Activated CD8-positive, alpha-beta memory T cell treated with anti-CD3 and anti-CD28 coated beads for 48 hours (primary cell): ENCODE results near the gene CD164L2.
A peak's percentile ranks its signal among the peaks of the same experiment; 100 is the strongest.
"Not testable (repeated sequence)": the region's sequence is repeated elsewhere in the genome, so short reads cannot be mapped to it uniquely, and the experiment has no call there.

Experiments used
- DNase-seq, 3 experiments: peaks; one replicate each; pipeline ENCODE4 v3.0.0-alpha.2; 2020; ENCODE audit warnings: low read depth in 2 of 3, low spot score in 2 of 3

Gene CD164L2

GRCh38 chr1:27383039-27383605 lies at the start of gene CD164L2:
TSS of gene CD164L2 (minus strand) at chr1:27383333. CDS start at chr1:27383239, 94 bp downstream.
- no peak for DNase-seq

GRCh38 chr1:27432725-27433124 lies 49.6 kb upstream of the CD164L2 start:
- not testable (repeated sequence) for DNase-seq

- DNase-seq = no peak
Measured at GRCh38 chr1:27431601-27431940, 48.4 kb upstream of the CD164L2 start.

DNA sequence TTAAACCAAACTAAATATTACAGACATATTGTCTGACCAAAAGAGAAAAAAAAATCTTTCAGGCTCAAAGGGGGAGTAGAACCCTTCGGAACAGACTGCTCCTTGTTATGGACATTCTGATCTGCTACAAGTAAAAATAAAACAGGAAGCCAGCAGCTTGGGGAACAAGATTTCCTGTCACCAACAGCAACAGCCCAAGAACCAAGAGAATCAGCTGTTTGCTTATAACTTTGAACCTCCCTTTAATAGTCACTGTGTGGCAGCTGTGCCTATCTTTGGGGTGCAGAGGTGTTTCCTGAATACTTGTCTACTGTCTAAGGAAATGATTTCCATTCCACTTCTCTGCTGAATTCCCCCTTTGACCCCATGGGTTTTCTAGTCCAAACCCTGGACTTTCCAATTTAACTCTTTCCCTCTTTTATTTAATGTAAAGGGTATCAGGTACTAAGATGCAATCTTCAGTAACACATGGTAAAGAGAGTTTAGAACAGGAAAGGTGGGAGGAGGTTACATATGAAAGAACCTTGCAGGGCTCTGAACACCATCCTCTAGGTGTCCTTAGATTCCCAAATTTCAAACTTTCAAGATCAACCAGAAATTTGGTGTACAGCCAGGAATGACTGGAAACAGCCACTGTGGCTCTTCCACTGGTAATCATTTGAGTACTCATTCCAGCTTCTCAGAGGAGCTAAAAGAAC lies 47.9 kb upstream of the CD164L2 start:
- no peak for DNase-seq

DNA sequence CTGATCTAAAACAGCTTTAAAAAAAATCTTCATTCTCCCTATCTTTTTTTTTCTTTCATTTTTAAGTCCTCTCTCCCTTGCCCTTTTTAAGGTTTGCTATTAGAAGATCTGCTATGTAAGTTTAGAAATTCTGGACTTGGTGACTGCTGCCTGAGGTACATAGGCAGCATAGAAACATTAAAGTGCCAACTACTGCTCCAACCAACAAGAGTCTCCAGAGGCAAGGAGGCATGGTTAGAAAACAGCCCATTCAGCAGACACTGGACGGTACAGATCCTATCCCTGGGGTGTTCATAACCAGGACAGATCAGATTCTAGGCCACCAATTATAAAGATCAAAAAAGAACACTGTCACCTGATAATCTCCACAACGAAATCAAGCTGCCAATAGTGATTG lies 45.9 kb upstream of the CD164L2 start:
- no peak for DNase-seq

GRCh38 chr1:27428316-27429028 lies 45.3 kb upstream of the CD164L2 start:
- DNase-seq = no peak

DNA sequence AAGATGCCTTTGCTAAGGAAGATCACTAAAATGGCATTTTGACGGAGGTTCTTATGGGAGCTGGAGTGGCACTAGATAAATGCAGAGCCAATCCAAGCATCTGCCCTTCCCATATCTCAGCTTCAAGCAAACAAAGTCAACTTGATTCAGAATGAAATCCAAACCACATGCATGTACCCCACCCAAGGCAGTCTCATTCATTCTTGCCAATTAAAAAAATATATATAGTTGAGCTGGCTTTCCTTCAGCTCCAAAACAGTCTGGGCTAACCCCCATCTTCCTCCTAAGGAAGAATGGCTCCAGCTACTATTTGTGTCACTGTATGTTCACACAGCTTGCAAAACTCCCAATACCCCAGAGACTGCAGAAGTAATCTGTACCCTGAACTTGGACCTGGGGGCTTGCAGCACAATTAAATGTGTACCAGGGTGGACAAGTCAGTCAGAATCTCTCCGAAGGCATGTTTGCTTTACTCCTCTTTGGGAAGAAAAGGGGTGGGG lies 44.7 kb upstream of the CD164L2 start:
- no peak for DNase-seq

DNA sequence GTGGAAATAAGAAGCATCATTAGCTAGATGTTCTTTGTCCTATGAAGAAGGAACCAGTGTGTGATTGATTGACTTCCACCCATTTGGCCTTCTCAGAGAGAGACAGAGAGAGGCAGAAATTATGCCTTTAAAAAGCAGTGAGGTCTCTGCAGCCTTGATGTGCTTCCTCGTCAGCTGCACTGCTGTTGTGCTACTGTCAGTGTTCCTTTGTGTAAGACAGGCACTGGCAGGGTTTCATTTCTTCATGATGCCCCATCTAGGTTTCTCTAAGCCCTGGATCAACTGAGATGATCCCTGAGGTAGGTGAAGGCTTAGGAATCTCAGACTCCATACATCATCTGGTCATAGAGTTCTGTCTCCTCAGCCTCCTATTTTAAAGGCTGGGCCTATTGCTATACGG lies 44.2 kb upstream of the CD164L2 start:
- no peak for DNase-seq

DNA sequence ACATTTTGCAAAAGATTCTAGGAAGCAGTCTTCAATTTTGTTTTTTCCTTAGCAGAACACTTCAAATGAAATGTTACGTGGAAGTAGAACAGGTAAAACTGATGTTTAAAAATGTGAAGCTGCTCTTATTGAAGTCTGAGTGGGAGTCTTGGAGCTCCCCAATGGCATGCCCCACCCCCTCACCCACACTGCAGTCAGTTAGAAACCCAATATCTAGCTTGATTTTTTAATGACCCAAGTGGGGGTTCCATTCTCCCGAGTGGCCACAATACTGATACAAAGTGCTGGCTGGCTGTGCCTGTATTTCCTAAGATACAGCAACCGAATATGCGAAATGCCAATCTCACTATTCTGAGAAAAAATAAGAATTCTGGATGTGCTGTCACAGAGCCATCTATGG lies 40.6 kb upstream of the CD164L2 start:
- no peak for DNase-seq

GRCh38 chr1:27418326-27419185 lies 35.4 kb upstream of the CD164L2 start:
- peak in 2 of 3 experiments; percentile 40 to 49 for DNase-seq

GRCh38 chr1:27417713-27418112 lies 34.6 kb upstream of the CD164L2 start:
- DNase-seq = no peak

- DNase-seq = no peak
Measured at GRCh38 chr1:27416387-27417111, 33.4 kb upstream of the CD164L2 start.

DNA sequence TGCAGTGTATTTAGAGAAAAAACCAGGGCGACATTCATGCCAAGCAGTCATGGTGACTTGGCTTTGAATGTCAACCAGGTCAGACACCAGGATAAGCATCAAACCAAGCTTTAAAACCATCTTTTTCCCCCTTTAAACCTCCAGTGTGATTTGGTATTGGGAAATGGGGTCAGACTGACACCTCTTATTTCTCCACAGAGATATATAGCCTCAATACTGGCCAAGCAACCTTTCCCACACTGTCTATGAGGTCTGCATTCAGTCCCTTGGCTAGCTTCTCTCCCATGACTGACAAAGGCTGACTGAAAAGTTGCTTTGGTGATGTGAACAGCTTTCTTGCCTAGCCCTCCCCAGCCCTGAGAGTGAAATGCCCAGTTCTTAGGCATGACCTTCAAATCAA lies 31.0 kb upstream of the CD164L2 start:
- no peak for DNase-seq

DNA sequence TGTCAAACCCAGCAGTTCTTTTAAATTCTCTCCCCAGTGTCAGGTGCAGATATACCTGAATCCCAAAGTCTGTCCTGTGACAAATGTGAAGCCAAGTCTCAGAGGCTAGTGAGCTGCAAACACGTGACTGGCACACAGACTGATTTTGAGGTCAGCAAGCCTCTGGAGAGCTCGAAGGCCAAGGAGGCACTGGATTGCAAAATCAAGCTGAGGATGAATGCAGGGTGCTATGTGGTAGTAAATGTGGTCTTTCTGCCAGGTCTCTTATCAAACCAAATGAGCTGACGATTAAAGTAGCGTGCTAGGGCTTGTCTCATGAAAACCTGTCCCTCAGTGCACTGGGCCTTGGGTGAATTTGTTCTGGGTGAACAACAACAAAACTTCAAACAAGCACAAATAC lies 29.9 kb upstream of the CD164L2 start:
- no peak for DNase-seq

DNA sequence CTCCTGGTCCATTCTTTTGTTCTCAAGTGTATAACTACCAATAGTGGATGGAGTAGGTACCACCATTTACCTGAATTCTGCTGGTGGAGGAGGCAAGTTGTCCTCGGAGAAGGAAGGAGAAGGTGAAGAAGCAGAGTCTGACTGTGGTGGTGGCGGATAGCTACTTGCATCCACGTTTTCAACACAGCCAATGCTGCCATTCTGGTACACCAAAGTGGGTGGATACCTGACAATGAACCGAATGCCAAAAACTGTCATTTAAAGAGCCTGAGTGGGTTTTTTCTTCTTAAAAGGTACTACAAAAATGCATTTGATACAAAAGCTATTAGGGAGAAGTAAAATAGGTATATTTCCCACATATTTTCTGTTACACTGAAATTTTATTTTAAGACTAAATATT lies 29.4 kb upstream of the CD164L2 start:
- DNase-seq = no peak

GRCh38 chr1:27410709-27411108 lies 27.6 kb upstream of the CD164L2 start:
- no peak for DNase-seq

GRCh38 chr1:27409669-27410068 lies 26.5 kb upstream of the CD164L2 start:
- no peak for DNase-seq

- no peak for DNase-seq
Measured at GRCh38 chr1:27408151-27408550, 25.0 kb upstream of the CD164L2 start.

- not testable (repeated sequence) for DNase-seq
Measured at GRCh38 chr1:27406791-27407190, 23.7 kb upstream of the CD164L2 start.

DNA sequence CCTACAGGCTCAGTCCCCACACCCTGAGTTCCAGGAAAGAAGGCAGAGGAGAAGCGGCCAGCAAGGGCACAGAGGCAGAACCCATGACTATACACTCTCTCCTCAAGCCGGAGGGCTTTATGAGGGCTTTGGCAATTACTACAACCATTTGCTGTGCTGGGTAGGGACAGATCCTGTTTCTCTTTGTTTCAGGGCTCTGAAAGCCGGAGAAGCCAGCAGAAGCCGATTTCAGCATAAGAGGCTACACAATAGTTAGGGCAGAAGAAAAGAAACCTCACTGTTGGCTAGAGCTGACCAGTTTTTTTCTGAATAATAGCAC lies 23.2 kb upstream of the CD164L2 start:
- DNase-seq = no peak
